NB4 (cell line): ENCODE results near the gene PCDHB9.
"Not testable (repeated sequence)": the region's sequence is repeated elsewhere in the genome, so short reads cannot be mapped to it uniquely, and the experiment has no call there.

ENCODE experiments used
- DNase-seq: peaks from one replicate; pipeline ENCODE4 v3.0.0; 2010; ENCODE audit warnings: low read depth
- H3K4me3 ChIP-seq: one replicate; pipeline ENCODE4 v1.5.1; 2011; ENCODE audit warnings: mild to moderate bottlenecking, low read depth, low read length, moderate library complexity
- MYC ChIP-seq: IDR thresholded peaks from 2 replicates; pipeline ENCODE4 v1.6.1; 2011; ENCODE audit warnings: low read depth, low read length
- POLR2A ChIP-seq: IDR thresholded peaks from 2 replicates; pipeline ENCODE4 v1.6.1; 2011; ENCODE audit warnings: mild to moderate bottlenecking; ENCODE audit not compliant: insufficient read length; ENCODE audit errors: extremely low read depth
- TF ChIP-seq, protein P1 (sequence below): IDR thresholded peaks from one replicate; pipeline ENCODE4 v1.5.1; 2012; ENCODE audit warnings: low read depth, low read length
- TF ChIP-seq, protein P2 (sequence below): IDR thresholded peaks from 2 replicates; pipeline ENCODE4 v1.6.1; 2011; ENCODE audit warnings: low read depth, low read length

Gene PCDHB9

DNA sequence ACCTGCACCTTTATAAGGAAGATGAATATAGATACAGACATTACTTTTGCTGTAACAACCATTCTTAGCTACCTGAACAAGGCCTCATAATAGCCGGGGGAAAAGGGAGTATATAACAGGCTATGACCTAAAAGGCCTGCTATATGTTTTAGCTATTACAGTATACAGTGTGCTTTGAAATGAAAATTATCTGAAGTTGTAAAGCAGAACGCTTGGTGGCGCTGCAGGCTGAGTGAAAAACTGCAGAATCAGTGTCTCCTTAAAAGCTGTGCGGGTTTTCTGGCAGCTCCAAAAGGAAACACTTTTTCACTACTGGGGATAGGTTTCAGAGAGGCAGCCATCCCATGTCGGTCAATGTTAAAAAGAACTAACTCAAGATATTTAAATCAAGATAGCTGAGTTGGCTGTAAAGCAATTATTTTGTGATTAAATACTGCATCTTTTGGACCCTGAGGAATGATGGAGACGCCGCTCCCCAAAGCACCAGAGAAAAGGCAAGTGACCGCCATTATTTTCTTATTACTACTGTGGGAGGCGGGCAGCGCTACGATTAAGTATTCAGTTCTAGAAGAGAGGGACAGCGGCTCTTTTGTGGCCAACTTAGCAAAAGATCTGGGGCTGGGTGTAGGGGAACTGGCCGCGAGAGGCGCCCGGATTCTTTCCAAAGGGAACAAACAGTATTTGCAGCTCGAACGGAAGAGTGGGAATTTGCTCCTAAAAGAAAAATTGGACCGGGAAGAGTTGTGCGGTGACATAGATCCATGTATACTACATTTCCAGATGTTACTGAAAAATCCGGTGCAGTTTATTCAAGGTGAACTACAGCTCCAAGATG lies 31.2 kb upstream of the PCDHB9 start:
- TF ChIP-seq POLR2A = no peak
- TF ChIP-seq, protein P1, sequence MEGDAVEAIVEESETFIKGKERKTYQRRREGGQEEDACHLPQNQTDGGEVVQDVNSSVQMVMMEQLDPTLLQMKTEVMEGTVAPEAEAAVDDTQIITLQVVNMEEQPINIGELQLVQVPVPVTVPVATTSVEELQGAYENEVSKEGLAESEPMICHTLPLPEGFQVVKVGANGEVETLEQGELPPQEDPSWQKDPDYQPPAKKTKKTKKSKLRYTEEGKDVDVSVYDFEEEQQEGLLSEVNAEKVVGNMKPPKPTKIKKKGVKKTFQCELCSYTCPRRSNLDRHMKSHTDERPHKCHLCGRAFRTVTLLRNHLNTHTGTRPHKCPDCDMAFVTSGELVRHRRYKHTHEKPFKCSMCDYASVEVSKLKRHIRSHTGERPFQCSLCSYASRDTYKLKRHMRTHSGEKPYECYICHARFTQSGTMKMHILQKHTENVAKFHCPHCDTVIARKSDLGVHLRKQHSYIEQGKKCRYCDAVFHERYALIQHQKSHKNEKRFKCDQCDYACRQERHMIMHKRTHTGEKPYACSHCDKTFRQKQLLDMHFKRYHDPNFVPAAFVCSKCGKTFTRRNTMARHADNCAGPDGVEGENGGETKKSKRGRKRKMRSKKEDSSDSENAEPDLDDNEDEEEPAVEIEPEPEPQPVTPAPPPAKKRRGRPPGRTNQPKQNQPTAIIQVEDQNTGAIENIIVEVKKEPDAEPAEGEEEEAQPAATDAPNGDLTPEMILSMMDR = peak; percentile 43
- no peak overlapping the region for H3K4me3 ChIP-seq
- peak; percentile 23 for DNase-seq

DNA sequence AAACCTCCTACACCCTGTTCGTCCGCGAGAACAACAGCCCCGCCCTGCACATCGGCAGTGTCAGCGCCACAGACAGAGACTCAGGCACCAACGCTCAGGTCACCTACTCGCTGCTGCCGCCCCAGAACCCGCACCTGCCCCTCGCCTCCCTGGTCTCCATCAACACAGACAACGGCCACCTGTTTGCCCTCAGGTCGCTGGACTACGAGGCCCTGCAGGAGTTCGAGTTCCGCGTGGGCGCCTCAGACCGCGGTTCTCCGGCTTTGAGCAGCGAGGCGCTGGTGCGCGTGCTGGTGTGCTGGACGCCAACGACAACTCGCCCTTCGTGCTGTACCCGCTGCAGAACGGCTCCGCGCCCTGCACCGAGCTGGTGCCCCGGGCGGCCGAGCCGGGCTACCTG lies 29.6 kb upstream of the PCDHB9 start:
- H3K4me3 ChIP-seq, DNase-seq: not testable (repeated sequence)

DNA sequence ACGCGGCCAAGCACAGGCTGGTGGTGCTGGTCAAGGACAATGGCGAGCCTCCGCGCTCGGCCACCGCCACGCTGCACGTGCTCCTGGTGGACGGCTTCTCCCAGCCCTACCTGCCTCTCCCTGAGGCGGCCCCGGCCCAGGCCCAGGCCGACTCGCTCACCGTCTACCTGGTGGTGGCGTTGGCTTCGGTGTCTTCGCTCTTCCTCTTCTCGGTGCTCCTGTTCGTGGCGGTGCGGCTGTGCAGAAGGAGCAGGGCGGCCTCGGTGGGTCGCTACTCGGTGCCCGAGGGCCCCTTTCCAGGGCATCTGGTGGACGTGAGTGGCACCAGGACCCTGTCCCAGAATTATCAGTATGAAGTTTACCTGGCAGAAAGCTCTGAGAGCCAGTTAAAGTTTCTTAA lies 29.1 kb upstream of the PCDHB9 start:
- not testable (repeated sequence) for H3K4me3 ChIP-seq

DNA sequence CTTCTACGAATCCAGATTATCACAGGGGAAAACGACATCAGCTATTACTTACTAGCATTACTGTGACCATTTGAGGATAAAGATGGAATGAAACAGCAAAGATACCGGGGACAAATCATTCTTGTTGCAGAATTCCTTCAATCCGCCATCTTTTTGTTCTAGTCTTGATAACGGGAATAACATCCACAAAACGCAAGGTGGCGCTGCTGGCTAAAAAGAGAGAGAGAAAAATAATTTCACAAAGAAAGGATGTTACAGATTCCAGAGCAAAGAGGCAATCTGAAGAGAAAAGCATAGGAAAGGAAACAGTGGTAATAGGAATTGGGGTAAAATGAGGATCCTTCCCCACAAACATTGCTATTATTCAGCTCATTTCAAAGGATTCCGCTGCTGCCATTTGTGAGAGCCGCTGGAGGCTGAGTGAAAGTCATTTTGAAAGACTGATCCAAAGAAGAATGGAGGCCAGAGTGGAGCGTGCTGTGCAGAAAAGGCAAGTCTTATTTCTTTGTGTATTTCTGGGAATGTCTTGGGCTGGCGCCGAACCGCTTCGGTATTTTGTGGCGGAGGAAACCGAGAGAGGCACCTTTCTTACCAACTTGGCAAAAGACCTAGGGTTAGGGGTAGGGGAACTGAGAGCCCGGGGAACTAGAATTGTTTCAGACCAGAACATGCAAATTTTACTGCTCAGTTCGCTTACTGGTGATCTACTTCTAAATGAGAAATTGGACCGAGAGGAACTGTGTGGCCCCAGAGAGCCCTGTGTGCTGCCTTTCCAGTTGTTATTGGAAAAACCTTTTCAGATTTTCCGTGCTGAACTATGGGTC lies 14.4 kb upstream of the PCDHB9 start, which contains the start of gene PCDHB7:
Gene PCDHB7, plus strand, starts transcription at position 264 of the 824 bp plus-strand sequence. Its CDS starts 192 bp downstream, at position 456.
- DNase-seq = peak; percentile 49
- TF ChIP-seq, protein P2, sequence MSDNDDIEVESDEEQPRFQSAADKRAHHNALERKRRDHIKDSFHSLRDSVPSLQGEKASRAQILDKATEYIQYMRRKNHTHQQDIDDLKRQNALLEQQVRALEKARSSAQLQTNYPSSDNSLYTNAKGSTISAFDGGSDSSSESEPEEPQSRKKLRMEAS = no peak
- TF ChIP-seq, protein P1 = peak; percentile 70
- H3K4me3 ChIP-seq = no peak within 1 kb of the TSS

More for the DNA sequence above, 29.1 kb upstream of the PCDHB9 start:
- not testable (repeated sequence) for DNase-seq

DNA sequence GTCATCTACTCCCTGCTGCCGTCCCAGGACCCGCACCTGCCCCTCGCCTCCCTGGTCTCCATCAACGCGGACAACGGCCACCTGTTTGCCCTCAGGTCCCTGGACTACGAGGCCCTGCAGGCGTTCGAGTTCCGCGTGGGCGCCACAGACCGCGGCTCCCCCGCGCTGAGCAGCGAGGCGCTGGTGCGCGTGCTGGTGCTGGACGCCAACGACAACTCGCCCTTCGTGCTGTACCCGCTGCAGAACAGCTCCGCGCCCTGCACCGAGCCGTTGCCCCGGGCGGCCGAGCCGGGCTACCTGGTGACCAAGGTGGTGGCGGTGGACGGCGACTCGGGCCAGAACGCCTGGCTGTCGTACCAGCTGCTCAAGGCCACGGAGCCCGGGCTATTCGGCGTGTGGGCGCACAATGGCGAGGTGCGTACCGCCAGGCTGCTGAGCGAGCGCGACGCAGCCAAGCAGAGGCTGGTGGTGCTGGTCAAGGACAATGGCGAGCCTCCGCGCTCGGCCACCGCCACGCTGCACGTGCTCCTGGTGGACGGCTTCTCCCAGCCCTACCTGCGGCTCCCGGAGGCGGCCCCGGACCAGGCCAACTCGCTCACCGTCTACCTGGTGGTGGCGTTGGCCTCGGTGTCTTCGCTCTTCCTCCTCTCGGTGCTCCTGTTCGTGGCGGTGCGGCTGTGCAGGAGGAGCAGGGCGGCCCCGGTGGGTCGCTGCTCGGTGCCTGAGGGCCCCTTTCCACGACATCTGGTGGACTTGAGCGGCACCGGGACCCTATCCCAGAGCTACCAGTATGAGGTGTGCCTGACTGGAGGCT lies 12.5 kb upstream of the PCDHB9 start:
- DNase-seq, H3K4me3 ChIP-seq: not testable (repeated sequence)

DNA sequence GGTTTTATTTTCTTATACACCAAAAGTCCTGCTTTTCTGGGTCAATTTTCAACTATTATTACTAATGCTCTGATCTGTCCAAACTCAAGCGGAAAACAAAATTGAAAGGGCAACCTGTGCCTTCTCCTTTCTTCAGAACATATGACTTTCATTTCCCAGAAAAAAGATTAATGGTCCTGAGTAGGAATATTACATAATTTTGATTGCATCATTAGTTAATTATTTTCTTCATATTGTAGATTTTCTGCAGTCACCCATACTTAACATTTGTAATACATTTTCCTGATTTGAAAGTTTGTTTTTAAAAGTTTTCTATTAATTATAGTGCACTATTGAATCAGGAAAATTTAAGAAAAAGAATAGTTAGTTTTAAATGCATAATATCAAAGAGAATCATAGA lies 11.0 kb upstream of the PCDHB9 start:
- no peak for DNase-seq
- no peak overlapping the region for H3K4me3 ChIP-seq
- TF ChIP-seq, protein P2 = no peak
- TF ChIP-seq, protein P1 = no peak
- TF ChIP-seq POLR2A (no peak), MYC (no peak)

DNA sequence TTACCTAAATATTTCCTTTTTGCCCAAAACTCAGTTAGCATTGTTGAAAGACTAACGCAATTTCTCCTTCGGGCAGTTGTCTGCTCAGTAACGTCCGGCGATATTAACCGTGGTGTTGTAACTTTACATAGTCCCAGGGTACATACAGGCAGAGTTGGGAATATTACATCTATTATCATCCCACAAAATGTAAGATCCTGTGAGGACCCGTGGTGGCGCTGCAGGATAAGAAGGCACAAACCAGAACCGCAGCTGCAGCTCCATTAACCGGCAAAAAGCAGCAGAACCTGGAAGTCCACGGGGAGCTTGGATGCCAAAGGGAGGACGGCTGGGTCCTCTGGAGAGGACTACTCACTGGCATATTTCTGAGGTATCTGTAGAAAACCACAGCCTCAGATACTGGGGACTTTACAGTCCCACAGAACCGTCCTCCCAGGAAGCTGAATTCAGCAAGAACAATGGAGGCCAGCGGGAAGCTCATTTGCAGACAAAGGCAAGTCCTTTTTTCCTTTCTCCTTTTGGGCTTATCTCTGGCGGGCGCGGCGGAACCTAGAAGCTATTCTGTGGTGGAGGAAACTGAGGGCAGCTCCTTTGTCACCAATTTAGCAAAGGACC lies 9.3 kb upstream of the PCDHB9 start, which contains the start of gene PCDHB8:
Gene PCDHB8, plus strand, starts transcription at position 214 of the 615 bp plus-strand sequence. Its CDS starts 245 bp downstream, at position 459.
- not testable (repeated sequence) for H3K4me3 ChIP-seq, DNase-seq

DNA sequence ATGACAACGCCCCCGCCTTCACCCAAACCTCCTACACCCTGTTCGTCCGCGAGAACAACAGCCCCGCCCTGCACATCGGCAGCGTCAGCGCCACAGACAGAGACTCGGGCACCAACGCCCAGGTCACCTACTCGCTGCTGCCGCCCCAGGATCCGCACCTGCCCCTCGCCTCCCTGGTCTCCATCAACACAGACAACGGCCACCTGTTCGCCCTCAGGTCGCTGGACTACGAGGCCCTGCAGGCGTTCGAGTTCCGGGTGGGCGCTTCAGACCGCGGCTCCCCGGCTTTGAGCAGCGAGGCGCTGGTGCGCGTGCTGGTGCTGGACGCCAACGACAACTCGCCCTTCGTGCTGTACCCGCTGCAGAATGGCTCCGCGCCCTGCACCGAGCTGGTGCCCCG lies 7.6 kb upstream of the PCDHB9 start:
- H3K4me3 ChIP-seq, DNase-seq: not testable (repeated sequence)

DNA sequence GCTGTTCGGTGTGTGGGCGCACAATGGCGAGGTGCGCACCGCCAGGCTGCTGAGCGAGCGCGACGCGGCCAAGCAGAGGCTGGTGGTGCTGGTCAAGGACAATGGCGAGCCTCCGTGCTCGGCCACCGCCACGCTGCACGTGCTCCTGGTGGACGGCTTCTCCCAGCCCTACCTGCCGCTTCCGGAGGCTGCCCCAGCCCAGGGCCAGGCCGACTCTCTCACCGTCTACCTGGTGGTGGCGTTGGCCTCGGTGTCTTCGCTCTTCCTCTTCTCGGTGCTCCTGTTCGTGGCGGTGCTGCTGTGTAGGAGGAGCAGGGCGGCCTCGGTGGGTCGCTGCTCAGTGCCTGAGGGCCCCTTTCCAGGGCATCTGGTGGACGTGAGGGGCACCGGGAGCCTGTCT lies 7.1 kb upstream of the PCDHB9 start:
- DNase-seq, H3K4me3 ChIP-seq: not testable (repeated sequence)
